HFF-Myc (cell line): ENCODE results near the gene CHAC2.

Experiments used
- DNase-seq: peaks from one replicate; pipeline ENCODE4 v3.0.0-alpha.2; 2011; ENCODE audit warnings: low read depth; ENCODE audit errors: extremely low read depth
- H3K4me3 ChIP-seq: replicated peaks from 2 replicates; pipeline ENCODE4 v1.5.1; 2011; ENCODE audit warnings: low read depth, mild to moderate bottlenecking, control low read depth, low read length
- TF ChIP-seq, protein P1 (sequence below): IDR thresholded peaks from 2 replicates; pipeline ENCODE4 v1.5.1; 2012; ENCODE audit warnings: mild to moderate bottlenecking, low read depth, low read length, control low read depth; ENCODE audit errors: missing control alignments

CHAC2 gene

DNA sequence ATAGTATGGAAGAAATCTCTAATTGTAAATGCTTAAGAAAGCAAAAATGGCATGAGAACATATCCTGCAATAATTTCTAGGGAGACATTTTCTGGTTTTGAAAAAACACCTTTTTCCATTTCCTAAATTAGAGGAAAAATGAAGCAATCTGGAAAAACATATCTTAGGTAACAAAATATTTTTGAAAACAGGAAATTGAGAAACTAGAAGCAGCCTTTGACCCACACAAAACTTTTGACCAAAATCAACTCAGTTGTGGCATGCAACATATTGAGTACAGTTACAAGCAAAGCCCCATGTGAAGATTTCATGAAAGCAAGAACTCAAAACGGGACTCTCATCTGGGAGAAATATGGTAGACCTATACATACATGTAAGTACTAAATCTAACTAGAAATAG lies 28.6 kb upstream of the CHAC2 start:
- TF ChIP-seq, protein P1, sequence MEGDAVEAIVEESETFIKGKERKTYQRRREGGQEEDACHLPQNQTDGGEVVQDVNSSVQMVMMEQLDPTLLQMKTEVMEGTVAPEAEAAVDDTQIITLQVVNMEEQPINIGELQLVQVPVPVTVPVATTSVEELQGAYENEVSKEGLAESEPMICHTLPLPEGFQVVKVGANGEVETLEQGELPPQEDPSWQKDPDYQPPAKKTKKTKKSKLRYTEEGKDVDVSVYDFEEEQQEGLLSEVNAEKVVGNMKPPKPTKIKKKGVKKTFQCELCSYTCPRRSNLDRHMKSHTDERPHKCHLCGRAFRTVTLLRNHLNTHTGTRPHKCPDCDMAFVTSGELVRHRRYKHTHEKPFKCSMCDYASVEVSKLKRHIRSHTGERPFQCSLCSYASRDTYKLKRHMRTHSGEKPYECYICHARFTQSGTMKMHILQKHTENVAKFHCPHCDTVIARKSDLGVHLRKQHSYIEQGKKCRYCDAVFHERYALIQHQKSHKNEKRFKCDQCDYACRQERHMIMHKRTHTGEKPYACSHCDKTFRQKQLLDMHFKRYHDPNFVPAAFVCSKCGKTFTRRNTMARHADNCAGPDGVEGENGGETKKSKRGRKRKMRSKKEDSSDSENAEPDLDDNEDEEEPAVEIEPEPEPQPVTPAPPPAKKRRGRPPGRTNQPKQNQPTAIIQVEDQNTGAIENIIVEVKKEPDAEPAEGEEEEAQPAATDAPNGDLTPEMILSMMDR, result no peak
- no peak overlapping the region for H3K4me3 ChIP-seq
- DNase-seq, result no peak

DNA sequence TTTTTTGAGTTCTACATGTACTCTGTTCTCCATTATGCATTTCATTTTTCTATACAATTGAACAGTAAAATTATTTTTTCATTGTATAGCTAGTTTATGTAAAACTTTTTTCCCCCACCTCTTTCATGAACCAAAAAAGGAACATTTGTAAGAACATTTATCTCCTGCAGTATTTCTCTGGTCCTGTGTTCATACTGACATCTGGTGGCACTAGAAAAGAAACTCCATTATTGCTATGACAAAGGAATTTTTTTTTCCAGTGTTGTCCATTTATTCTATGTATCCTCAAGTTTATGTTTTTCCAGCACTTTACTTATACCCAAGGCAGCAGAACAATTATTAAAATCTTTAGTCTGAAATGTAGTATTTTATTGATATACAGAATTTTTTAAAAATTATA lies 27.4 kb upstream of the CHAC2 start:
- TF ChIP-seq, protein P1, result peak; percentile 9
- H3K4me3 ChIP-seq, result no peak overlapping the region
- DNase-seq, result no peak

DNA sequence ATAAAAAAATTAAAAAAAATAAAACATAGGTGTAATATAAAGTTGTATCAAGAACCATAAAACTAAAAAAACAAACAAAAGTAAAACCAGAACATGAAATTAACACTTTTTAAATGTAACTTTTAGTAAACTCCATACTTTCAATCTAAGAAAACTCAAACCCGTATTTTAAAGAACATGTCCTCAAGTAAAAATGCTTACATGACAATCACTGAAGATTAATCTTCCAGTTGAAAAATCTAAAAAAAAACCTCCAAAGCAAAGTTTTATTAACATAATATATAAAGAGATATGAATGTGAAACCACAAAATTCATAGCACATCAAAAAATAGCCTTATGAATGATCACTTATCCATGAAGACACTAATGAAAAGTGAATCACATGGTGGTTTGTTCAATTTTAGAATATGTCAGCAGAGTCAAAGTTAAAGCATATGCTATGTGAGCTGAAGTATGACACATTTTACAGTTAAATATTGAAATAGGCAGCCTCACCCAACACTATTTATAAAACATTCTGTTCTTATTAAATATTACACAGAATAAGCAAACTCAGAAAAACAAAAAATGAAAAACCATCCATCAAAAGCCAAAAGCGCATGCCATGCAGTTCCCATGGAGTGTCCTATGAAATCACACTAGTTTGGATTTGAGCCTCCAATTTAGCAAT lies 23.1 kb upstream of the CHAC2 start:
- H3K4me3 ChIP-seq, result no peak overlapping the region
- TF ChIP-seq, protein P1, result no peak
- no peak for DNase-seq

DNA sequence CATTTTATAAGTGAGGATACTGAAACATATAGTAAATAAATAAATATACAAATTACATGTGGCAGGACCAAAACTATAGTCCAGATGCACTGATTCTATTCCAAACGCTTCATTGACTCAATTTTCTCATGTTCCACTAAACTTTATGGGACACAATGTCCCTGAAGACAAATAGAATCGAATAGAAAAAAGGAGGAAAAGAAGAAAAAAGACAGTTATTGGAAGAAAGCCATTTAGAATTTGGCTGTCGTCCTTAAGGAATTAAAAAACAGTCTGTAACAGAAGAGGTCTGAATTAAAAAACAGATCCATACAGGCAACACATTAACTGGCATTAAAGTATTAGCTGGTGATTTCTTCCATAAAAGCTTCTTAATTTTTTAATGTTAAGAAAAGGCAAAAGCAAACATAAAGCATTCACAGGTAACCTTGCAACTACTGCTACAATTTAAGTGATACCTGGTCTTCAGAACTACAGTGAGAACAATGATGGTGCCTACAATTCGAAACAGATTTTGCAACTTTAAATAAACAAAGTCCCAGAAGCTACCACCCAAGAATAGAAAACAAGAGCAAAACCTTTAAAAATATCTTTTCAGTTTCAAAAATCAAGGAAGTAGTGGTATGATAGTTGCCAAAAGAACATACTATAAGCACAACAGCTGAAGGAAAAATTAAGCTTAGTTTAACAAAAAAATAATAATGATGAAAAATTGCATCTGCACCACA lies 17.4 kb upstream of the CHAC2 start:
- TF ChIP-seq, protein P1, result no peak
- H3K4me3 ChIP-seq, result no peak overlapping the region
- no peak for DNase-seq

DNA sequence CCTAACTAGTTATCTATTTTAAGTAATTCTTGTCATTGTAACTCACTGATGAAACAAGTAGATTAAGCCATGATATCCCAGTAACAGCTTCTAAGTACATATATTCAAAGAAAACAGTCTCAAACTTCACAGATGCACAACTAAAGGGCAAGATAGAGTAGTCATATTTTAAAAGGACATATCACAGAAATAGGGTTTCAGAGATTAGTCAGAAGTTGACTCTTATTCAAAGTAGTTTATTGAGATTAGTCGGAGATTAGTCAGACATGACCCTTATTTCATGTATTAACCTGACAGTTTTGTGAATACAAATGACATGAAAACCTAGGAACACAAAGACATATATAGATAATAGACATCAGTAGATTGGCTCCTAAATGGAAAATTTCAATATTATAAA lies 15.9 kb upstream of the CHAC2 start:
- DNase-seq, result no peak
- H3K4me3 ChIP-seq, result no peak overlapping the region

DNA sequence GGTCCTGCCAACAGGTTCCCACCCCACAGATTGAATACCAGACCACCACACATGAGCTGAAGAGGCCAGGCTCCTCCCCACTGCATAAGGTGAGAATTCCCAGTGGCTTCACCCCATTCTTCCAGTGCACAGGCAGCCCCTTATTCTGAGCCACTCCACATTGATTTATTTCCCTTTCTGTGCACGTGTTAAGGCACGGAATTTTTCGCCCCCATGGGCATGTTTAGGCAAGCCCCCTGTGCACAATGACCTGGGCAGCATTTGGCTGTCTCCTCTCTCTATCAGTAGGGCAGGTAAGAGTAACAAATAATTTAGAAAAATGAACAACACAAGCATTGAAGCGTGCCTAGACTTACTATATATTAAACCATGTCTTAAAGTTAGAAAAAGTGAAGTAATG lies 15.2 kb upstream of the CHAC2 start:
- no peak overlapping the region for H3K4me3 ChIP-seq
- TF ChIP-seq, protein P1, result no peak
- no peak for DNase-seq

More for the DNA sequence above, 15.9 kb upstream of the CHAC2 start:
- TF ChIP-seq, protein P1, result no peak
